Spleen (tissue), 7 donors: ENCODE measurements around the gene GNG11.

ENCODE experiments used
- CTCF ChIP-seq, 11 experiments: fragments of 200-600 bp in 7 of 11; fragments of 450-650 bp in 4 of 11; sonication (generic) in 4 of 11; IDR thresholded peaks in 8 of 11; conservative IDR thresholded peaks in 3 of 11; 1 replicate in 7 of 11; 2 replicates in 4 of 11; pipeline versions ENCODE4 v1.4.0 to v1.8.0; 2016 to 2021; ENCODE audit warnings: antibody characterized with exemption in 11 of 11, inconsistent platforms in 4 of 11, mild to moderate bottlenecking in 1 of 11
- POLR2A ChIP-seq, 3 donors: fragments of 450-650 bp; IDR thresholded peaks; one replicate each; pipeline ENCODE4 v1.5.1; 2017; ENCODE audit warnings: antibody characterized with exemption in 3 of 3, mild to moderate bottlenecking in 1 of 3
- donor health status: DM: no; HTN: no; CAD: no; lungs with moderate emphysema.
- donor health status: DM: no; HTN: no; CAD: no.
- donor health status: DM: no; HTN: no; CAD: no.

GRCh38 chr7:93889261-93889660 is 32.3 kb upstream of the GNG11 start:
- TF ChIP-seq CTCF (IDR thresholded peaks at IDR 0.05 in 8 of 11, conservative IDR thresholded peaks at IDR 0.05 in 3 of 11) (no peak), POLR2A (IDR thresholded peaks at IDR 0.05) (no peak)
